ENCODE results near the gene HPN. TPM values are rescaled to one million over a fixed set of nuclear protein-coding genes. Genes with fewer than 3 reads are reported as not detected.

Gene HPN
- total and polyA plus RNA-seq, 2 of the 13 experiments (the other 11 are each of a cell fraction or from before 2014, with no cell fraction given) = 46.7 to 261 TPM

DNA sequence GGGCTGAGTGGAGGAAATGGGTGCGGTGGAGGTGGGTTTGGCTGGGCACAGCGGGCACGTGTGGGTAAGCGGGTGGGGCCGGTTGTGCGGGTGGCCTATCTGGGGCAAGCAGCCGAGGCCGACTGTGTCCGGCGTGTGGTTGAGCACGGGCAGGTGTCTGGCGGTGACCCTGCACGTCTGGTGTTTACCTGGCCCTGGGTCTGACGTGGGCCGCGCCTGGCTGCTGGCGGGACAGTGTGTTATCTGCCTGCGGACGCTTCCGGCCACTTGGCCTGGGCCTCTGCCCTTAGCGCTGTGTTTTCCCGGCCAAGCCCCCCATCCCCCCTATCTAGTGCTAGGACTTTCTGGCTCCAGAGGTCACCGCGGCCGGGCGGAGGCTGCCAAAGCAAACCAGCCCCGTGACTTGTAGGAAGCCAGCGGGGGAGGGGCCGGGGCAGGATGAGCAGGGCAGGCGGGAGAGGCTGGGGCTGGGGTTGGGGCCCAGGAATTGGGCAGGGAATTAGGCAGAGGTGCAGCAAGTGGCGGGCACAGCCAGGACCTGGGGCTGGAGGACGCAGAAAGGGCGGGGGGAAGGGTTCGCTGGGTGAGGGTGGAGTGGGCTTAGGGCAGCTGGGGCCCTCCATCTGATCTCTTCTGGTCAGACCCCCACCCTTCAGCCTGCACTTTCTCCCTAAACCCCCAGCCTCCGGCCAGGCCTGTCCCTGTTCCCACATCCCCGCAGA, 534 bp upstream of the HPN start (continued):
- TF ChIP-seq NKX3-1 (CRISPR knock-in tag; IDR thresholded peaks at IDR 0.05) = 0 out of 2 replicates have a peak, but pooled peaks have one; percentile 37
- peak; percentile 83 for TF ChIP-seq CREB1 (IDR thresholded peaks at IDR 0.05)
- no peak; the same call in 1 of the 2 replicates for TF ChIP-seq CREB1 (CRISPR knock-in tag; IDR thresholded peaks at IDR 0.05)
- peak; percentile 87 for TF ChIP-seq YEATS4 (CRISPR knock-in tag; IDR thresholded peaks at IDR 0.05; ENCODE audit: borderline replicate concordance)
- peak; percentile 88; the same call in 1 of the 2 replicates for TF ChIP-seq AHDC1 (CRISPR knock-in tag; IDR thresholded peaks at IDR 0.05; ENCODE audit: borderline replicate concordance)
- peak; percentile 99 for TF ChIP-seq HNRNPL (IDR thresholded peaks at IDR 0.05; ENCODE audit: low read depth, low read length)
- peak; percentile 66; the same call in 1 of the 2 replicates for TF ChIP-seq FUBP1 (CRISPR knock-in tag; IDR thresholded peaks at IDR 0.05; ENCODE audit: borderline replicate concordance)
- peak; percentile 27 for TF ChIP-seq U2AF1 (optimal IDR thresholded peaks at IDR 0.05; ENCODE audit: low read depth, low read length)
- TF ChIP-seq NCOA5 (CRISPR knock-in tag; IDR thresholded peaks at IDR 0.05) = no peak
- TF ChIP-seq POLR2AphosphoS2 (IDR thresholded peaks at IDR 0.05; ENCODE audit: low read depth, low read length) = no peak
- TF ChIP-seq SNAPC2 (CRISPR knock-in tag; IDR thresholded peaks at IDR 0.05) = peak; percentile 84; the same call in 1 of the 2 replicates
- TF ChIP-seq ZNF576 (CRISPR knock-in tag; IDR thresholded peaks at IDR 0.05) = peak; percentile 47; the same call in 1 of the 2 replicates
- TF ChIP-seq SMARCE1 (IDR thresholded peaks at IDR 0.05; ENCODE audit: borderline replicate concordance) = no peak
- peak; percentile 53; the same call in 1 of the 2 replicates for TF ChIP-seq ZMYM3 (CRISPR knock-in tag; IDR thresholded peaks at IDR 0.05)
- no peak for TF ChIP-seq ZNF660 (CRISPR knock-in tag; IDR thresholded peaks at IDR 0.05; ENCODE audit: borderline replicate concordance, low read depth)
- peak; percentile 87; the same call in 1 of the 2 replicates for TF ChIP-seq ZNF773 (CRISPR knock-in tag; IDR thresholded peaks at IDR 0.05; ENCODE audit: borderline replicate concordance)
- TF ChIP-seq TRIM24 (CRISPR knock-in tag; IDR thresholded peaks at IDR 0.05) = no peak
- peak; percentile 95 for TF ChIP-seq ZNF274 (CRISPR knock-in tag; IDR thresholded peaks at IDR 0.05)
- peak; percentile 72; the same call in 1 of the 2 replicates for TF ChIP-seq CBFB (CRISPR knock-in tag; IDR thresholded peaks at IDR 0.05)
- no peak for TF ChIP-seq ZBTB14 (CRISPR knock-in tag; IDR thresholded peaks at IDR 0.05)
- TF ChIP-seq MIER3 (CRISPR knock-in tag; IDR thresholded peaks at IDR 0.05; ENCODE audit: borderline replicate concordance) = peak; percentile 58; the same call in 1 of the 2 replicates
- TF ChIP-seq RAD51 (IDR thresholded peaks at IDR 0.05; ENCODE audit: borderline replicate concordance) = no peak
